Measurements from ENCODE around the gene SLC25A19.

The SLC25A19 gene

DNA sequence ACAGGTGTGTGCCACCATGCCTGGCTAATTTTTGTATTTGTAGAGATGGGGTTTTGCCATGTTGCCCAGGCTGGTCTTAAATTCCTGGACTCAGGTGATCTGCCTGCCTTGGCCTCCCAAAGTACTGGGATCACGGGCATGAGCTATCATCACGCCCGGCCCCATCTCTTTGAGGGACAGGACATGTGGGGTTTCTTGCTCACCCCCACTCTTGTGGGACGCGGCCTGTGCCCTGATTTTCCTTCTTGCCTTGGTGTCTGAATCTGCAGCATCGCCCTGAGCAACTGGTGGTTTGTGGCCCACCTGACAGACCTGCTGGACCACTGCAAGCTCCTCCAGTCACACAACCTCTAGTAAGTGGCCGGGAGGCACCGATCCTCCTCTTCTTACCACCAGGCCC lies 58.2 kb downstream of the SLC25A19 start:
- TF ChIP-seq, protein P1, sequence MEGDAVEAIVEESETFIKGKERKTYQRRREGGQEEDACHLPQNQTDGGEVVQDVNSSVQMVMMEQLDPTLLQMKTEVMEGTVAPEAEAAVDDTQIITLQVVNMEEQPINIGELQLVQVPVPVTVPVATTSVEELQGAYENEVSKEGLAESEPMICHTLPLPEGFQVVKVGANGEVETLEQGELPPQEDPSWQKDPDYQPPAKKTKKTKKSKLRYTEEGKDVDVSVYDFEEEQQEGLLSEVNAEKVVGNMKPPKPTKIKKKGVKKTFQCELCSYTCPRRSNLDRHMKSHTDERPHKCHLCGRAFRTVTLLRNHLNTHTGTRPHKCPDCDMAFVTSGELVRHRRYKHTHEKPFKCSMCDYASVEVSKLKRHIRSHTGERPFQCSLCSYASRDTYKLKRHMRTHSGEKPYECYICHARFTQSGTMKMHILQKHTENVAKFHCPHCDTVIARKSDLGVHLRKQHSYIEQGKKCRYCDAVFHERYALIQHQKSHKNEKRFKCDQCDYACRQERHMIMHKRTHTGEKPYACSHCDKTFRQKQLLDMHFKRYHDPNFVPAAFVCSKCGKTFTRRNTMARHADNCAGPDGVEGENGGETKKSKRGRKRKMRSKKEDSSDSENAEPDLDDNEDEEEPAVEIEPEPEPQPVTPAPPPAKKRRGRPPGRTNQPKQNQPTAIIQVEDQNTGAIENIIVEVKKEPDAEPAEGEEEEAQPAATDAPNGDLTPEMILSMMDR (IDR thresholded peaks at IDR 0.05), result no peak

GRCh38 chr17:75228847-75229246 lies 60.4 kb downstream of the SLC25A19 start:
- TF ChIP-seq, protein P1 (IDR thresholded peaks at IDR 0.05), result no peak

DNA sequence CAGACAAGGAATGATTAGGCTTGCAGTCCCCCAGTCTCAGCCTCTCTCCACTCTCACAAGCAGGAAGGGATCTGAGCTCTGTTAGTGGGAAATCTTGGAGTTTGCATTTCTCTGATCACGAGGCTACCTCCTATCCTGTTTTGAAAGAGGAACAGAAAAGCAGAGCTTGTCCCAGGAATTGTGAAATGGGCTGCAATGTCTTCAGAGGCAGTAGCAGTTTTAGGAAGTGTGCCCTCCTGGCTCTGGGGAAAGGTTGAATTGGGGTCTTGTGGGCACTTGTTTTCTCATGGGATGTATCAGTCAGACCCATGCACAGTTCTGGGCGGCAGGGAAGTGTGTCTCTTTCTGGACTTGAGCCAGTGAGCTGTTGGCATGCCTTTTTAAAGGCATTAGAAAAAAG lies 60.9 kb downstream of the SLC25A19 start:
- TF ChIP-seq, protein P1 (IDR thresholded peaks at IDR 0.05), result no peak

DNA sequence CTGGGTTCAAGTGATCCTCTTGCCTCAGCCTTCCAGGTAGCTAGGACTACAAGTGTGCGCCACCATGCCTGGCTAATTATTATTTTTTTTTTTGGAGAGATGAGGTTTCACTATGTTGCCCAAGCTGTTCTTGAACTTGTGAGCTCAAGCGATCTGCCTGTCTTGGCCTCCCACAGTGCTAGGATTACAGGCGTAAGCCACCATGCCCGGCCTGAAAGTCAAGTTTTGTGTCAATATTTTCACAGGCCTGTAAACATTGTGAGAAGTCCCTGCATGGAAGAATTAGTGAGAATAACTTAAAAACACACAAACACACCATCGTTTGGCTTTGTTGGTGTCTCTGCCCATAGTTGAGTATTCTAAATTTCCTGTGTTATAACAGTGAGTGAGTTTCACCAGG lies 61.5 kb downstream of the SLC25A19 start:
- TF ChIP-seq, protein P1 (IDR thresholded peaks at IDR 0.05), result no peak

DNA sequence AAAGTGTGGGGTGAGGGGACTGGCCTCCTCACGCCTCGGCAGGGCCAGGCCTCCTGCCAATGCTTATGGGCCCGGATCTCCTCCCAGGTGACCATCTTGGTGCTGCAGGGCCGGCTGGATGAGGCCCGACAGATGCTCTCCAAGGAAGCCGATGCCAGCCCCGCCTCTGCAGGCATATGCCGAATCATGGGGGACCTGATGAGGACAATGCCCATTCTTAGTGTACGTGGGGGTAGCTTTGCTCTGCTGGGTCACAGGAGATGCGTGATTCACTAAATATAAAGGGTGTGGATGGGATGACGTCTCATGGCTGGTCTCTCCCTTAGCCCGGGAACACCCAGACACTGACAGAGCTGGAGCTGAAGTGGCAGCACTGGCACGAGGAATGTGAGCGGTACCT lies 64.2 kb downstream of the SLC25A19 start:
- TF ChIP-seq, protein P1 (IDR thresholded peaks at IDR 0.05), result no peak

Data from LNCAP (cell line).